GM12878 (cell line): Measurements from ENCODE around the gene GPI. TPM values are rescaled to one million over a fixed set of nuclear protein-coding genes. Genes with fewer than 3 reads are reported as not detected.

Experiments used
- ATAC-seq: fragments of 200-7000 bp; cut with Tn5 transposase; 3 replicates; pipeline ENCODE4 v1.9.1; 2020; ENCODE audit warnings: mild to moderate bottlenecking, moderate library complexity
- BruUV-seq: library from RNA; stranded (reverse); fragments of 400-500 nt; replicated peaks from 2 replicates; lab custom pipeline; 2021; lab: Mats Ljungman, UMichigan
- CTCF ChIA-PET: fragments of 300-600 bp; sonication (Branson Sonifier 250); formaldehyde crosslinking; extraction: SDS; loops from one replicate; lab custom pipeline; 2021; ENCODE audit warnings: inconsistent platforms; lab: Yijun Ruan, JAX
- POLR2A ChIA-PET: fragments of 350-600 bp; formaldehyde crosslinking; extraction: SDS; loops from one replicate; lab custom pipeline; 2021; ENCODE audit warnings: inconsistent platforms; lab: Charles Lee
- RAD21 ChIA-PET: fragments of 300-600 bp; sonication (Branson Sonifier 250); formaldehyde crosslinking; loops from one replicate; lab custom pipeline; 2023; ENCODE audit warnings: antibody characterized with exemption; ENCODE audit not compliant: unreplicated experiment; lab: Charles Lee
- SMC1A ChIA-PET: fragments of 300-600 bp; sonication (Branson Sonifier 250); formaldehyde crosslinking; loops from one replicate; lab custom pipeline; 2023; ENCODE audit not compliant: unreplicated experiment, uncharacterized antibody; lab: Charles Lee
- DNase-seq: peaks from one replicate; pipeline ENCODE4 v3.0.0-alpha.2; 2011; ENCODE audit warnings: low read depth, low spot score
- FAIRE-seq: peaks from 3 replicates; lab custom pipeline; 2011; peaks lifted over from hg19 to GRCh38; lab: Jason Lieb, UNC
- H2AFZ ChIP-seq: 2 replicates; pipeline ENCODE4 v1.6.0; 2011; ENCODE audit warnings: low read depth, low read length, control low read depth; ENCODE audit not compliant: control insufficient read depth
- H3K27ac ChIP-seq: 2 replicates; pipeline ENCODE4 v1.5.1; 2011; ENCODE audit warnings: control low read depth; ENCODE audit not compliant: control insufficient read depth, insufficient read depth
- H3K27me3 ChIP-seq, 2 experiments: replicated peaks in 1 of 2; 2 replicates each; pipeline versions ENCODE4 v1.6.0 to v1.6.1; 2011; ENCODE audit warnings: low read length in 1 of 2; ENCODE audit not compliant: control insufficient read depth in 2 of 2, insufficient read depth in 2 of 2
- H3K36me3 ChIP-seq, 2 experiments: 2 replicates each; pipeline ENCODE4 v1.5.1; 2011; ENCODE audit warnings: low read length in 1 of 2; ENCODE audit not compliant: control insufficient read depth in 2 of 2, insufficient read depth in 2 of 2
- H3K4me1 ChIP-seq: 2 replicates; pipeline ENCODE4 v1.6.1; 2011; ENCODE audit warnings: mild to moderate bottlenecking, low read length, moderate library complexity, mixed read lengths; ENCODE audit not compliant: control insufficient read depth, insufficient read depth
- H3K4me2 ChIP-seq: 2 replicates; pipeline ENCODE4 v1.6.0; 2011; ENCODE audit warnings: control low read depth; ENCODE audit not compliant: control insufficient read depth, insufficient read depth
- H3K4me3 ChIP-seq: fragments of 200-600 bp; sonication (generic); 2 replicates; pipeline ENCODE4 v1.5.1; 2016
- H3K79me2 ChIP-seq: 2 replicates; pipeline ENCODE4 v1.6.0; 2011; ENCODE audit warnings: low read length; ENCODE audit not compliant: control insufficient read depth, insufficient read depth
- H3K9ac ChIP-seq: 2 replicates; pipeline ENCODE4 v1.8.0; 2011; ENCODE audit warnings: low read length, control low read depth, mixed read lengths; ENCODE audit not compliant: control insufficient read depth, insufficient read depth
- H3K9me3 ChIP-seq: replicated peaks from 3 replicates; pipeline ENCODE4 v1.5.1; 2011; ENCODE audit warnings: mild to moderate bottlenecking, low read length; ENCODE audit not compliant: control insufficient read depth, insufficient read depth
- H4K20me1 ChIP-seq: 2 replicates; pipeline ENCODE4 v1.6.0; 2011; ENCODE audit not compliant: control insufficient read depth, insufficient read depth
- ASH2L ChIP-seq: fragments of 300-600, 200-600 bp; sonication (generic); IDR thresholded peaks from 2 replicates; pipeline ENCODE4 v1.6.1; 2017; ENCODE audit warnings: low read depth, mild to moderate bottlenecking, borderline replicate concordance
- CREB1 ChIP-seq: IDR thresholded peaks from 2 replicates; pipeline ENCODE4 v1.6.1; 2012; ENCODE audit warnings: low read depth, mild to moderate bottlenecking, inconsistent platforms
- E2F8 ChIP-seq: fragments of 450-650 bp; IDR thresholded peaks from 2 replicates; pipeline ENCODE4 v1.6.1; 2018; ENCODE audit warnings: mild to moderate bottlenecking, low read depth, moderate library complexity; ENCODE audit not compliant: partially characterized antibody
- HCFC1 ChIP-seq: fragments of 150-350 bp; IDR thresholded peaks from 2 replicates; pipeline ENCODE4 v1.6.1; 2014; ENCODE audit warnings: low read length
- KDM1A ChIP-seq: fragments of 200-600 bp; sonication (generic); IDR thresholded peaks from 2 replicates; pipeline ENCODE4 v1.6.1; 2016; ENCODE audit warnings: borderline replicate concordance
- MEF2B ChIP-seq: fragments of 450-650 bp; IDR thresholded peaks from 2 replicates; pipeline ENCODE4 v1.6.1; 2018; ENCODE audit warnings: mild to moderate bottlenecking, moderate library complexity; ENCODE audit not compliant: partially characterized antibody, poor library complexity, severe bottlenecking
- MLLT1 ChIP-seq: fragments of 450-650 bp; IDR thresholded peaks from 2 replicates; pipeline ENCODE4 v1.6.1; 2016; ENCODE audit warnings: mild to moderate bottlenecking
- MTA2 ChIP-seq: fragments of 450-650 bp; IDR thresholded peaks from 2 replicates; pipeline ENCODE4 v1.6.1; 2016; ENCODE audit warnings: low read depth, mild to moderate bottlenecking, moderate library complexity
- MXI1 ChIP-seq: fragments of 150-350 bp; IDR thresholded peaks from 2 replicates; pipeline ENCODE4 v1.6.1; 2011; ENCODE audit warnings: low read depth, mild to moderate bottlenecking, inconsistent platforms, low read length, improper control_type of control experiment
- PAX8 ChIP-seq: fragments of 450-650 bp; IDR thresholded peaks from 2 replicates; pipeline ENCODE4 v1.6.1; 2017; ENCODE audit warnings: mild to moderate bottlenecking, moderate library complexity
- POLR2AphosphoS2 ChIP-seq: IDR thresholded peaks from 2 replicates; pipeline ENCODE4 v1.6.1; 2011; ENCODE audit warnings: low read depth, mild to moderate bottlenecking, low read length, improper control_type of control experiment, moderate library complexity
- RAD21 ChIP-seq: IDR thresholded peaks from 2 replicates; pipeline ENCODE4 v1.6.1; 2011; ENCODE audit warnings: mild to moderate bottlenecking, low read depth, low read length, moderate library complexity; ENCODE audit not compliant: insufficient read depth
- YY1 ChIP-seq: IDR thresholded peaks from 2 replicates; pipeline ENCODE4 v1.6.1; 2011; ENCODE audit warnings: low read depth, mild to moderate bottlenecking, low read length
- ZNF687 ChIP-seq: fragments of 450-650 bp; IDR thresholded peaks from 2 replicates; pipeline ENCODE4 v1.6.1; 2017; ENCODE audit warnings: mild to moderate bottlenecking, moderate library complexity
- WGBS: methylation state at CpG from one replicate; pipeline ENCODE4 v1.1.6; 2016; ENCODE audit warnings: low lambda C conversion rate; ENCODE audit not compliant: insufficient replicate concordance, insufficient coverage; ENCODE audit errors: missing lambda C conversion rate; 5-methylcytosine and 5-hydroxymethylcytosine counted together
- in situ Hi-C: fragments of 300-500 bp; cut with MboI; formaldehyde crosslinking; loops from 9 replicates; pipeline ENCODE4 v1.14.3; 2018; ENCODE audit warnings: mixed read lengths
- intact Hi-C: fragments of 100-400 bp; cut with micrococcal nuclease; formaldehyde crosslinking; loops from one replicate; pipeline ENCODE4 v1.14.2; 2022; ENCODE audit not compliant: unreplicated experiment
- polyA plus RNA-seq, 11 experiments: library from polyadenylated mRNA; depleted of rRNA in 4 of 11; unstranded in 6 of 11; stranded (reverse) in 5 of 11; fragments of >200 nt; fragmentation: Nextera tagmentation in 4 of 11; fragmentation: Illumina TruSeq in 1 of 11; extraction: Ambion mirVana in 4 of 11; extraction: Trizol in 1 of 11; gene quantifications; 1 replicate in 1 of 11; 2 replicates in 10 of 11; pipeline versions ENCODE4 v1.2.1 to v1.2.3, GENCODE V29; 2011 to 2016; ENCODE audit warnings: inconsistent platforms in 2 of 11, missing spikeins in 2 of 11, low read depth in 1 of 11
- total RNA-seq, 4 experiments: library from RNA; depleted of rRNA in 3 of 4; stranded (reverse); fragments of >200 nt in 3 of 4; fragmentation: Illumina TruSeq in 1 of 4; extraction: Trizol in 1 of 4; gene quantifications; 2 replicates each; pipeline versions ENCODE4 v1.2.1 to v1.2.3, GENCODE V29; 2013 to 2021

Gene GPI
- total and polyA plus RNA-seq, 10 of the 15 experiments (the other 5 are each of a cell fraction or from before 2014, with no cell fraction given): 124 to 400 (median 190) TPM

- POLR2A ChIA-PET: interaction anchor here (0.7 kb wide), 1 partner anchor 26 kb away, joined by 4 read pairs; no protein-coding TSS in a partner anchor
- Histone ChIP-seq H2AFZ (peak within 1 kb of the TSS; percentile 96), H3K9ac (peak within 1 kb of the TSS; percentile 70), H3K4me3 (peak within 1 kb of the TSS; percentile 77), H3K27ac (peak within 1 kb of the TSS; percentile 36; the same call in 1 of the 2 replicates), H3K4me1 (peaks cover 10% of the 10 kb centered on the region), H3K36me3 (peaks cover 10 to 12% of the 10 kb centered on the region in 2 experiments; a peak in 3 of 4 replicates), H3K4me2 (peak within 1 kb of the TSS; percentile 38), H4K20me1 (no peaks in the 10 kb centered on the region), H3K9me3 (no peaks in the 10 kb centered on the region), H3K27me3 (no peaks in the 10 kb centered on the region), H3K79me2 (peaks cover 14% of the 10 kb centered on the region)
- CTCF ChIA-PET: interaction anchor here (0.7 to 1.3 kb wide), 2 partner anchors 26 to 96 kb away, joined by 3 to 5 read pairs; no protein-coding TSS in a partner anchor
- SMC1A ChIA-PET: no interaction called here
- RAD21 ChIA-PET: no interaction called here
- WGBS: under 1% methylated on average over 60 of the region's 69 CpGs
- intact Hi-C loops: loop anchor here (2.0 kb wide), 1 partner anchor 24 kb away; the partner anchor contains the start of gene UBA2
- BruUV-seq: TSS peak; percentile 57
- DNase-seq (peak; percentile 69), FAIRE-seq (peak; percentile 72), ATAC-seq (peak; percentile 97)
- in situ Hi-C loops: no loop called here
- peak; percentile 43; the same call in 1 of the 2 replicates for TF ChIP-seq ZNF687
- TF ChIP-seq MXI1: peak; percentile 40
- TF ChIP-seq POLR2AphosphoS2: peak; percentile 91
- no peak for TF ChIP-seq RAD21
- no peak for TF ChIP-seq MEF2B
- peak; percentile 34 for TF ChIP-seq E2F8
- TF ChIP-seq PAX8: no peak
- TF ChIP-seq YY1: peak; percentile 97
- peak; percentile 84; the same call in 1 of the 2 replicates for TF ChIP-seq ASH2L
- no peak for TF ChIP-seq MLLT1
- 0 out of 2 replicates have a peak, but pooled peaks have one; percentile 10 for TF ChIP-seq MTA2
- TF ChIP-seq KDM1A: no peak
- 0 out of 2 replicates have a peak, but pooled peaks have one; percentile 36 for TF ChIP-seq HCFC1
- TF ChIP-seq CREB1: no peak
Observed at GRCh38 chr19:34404109-34404909, 39.3 kb downstream of the GPI start, which contains the start of gene PDCD2L. Gene PDCD2L, plus strand, starts transcription at chr19:34404399. Its CDS starts 32 bp downstream, at chr19:34404431.
